Measurements from ENCODE around the gene NT5C2.

GRCh38 chr10:103197903-103198302 lies 4.8 kb upstream of the NT5C2 start:
- TF ChIP-seq CTCF (IDR thresholded peaks at IDR 0.05; ENCODE audit: low read depth, low read length, poor library complexity, severe bottlenecking), result no peak
- TF ChIP-seq EZH2phosphoT487 (IDR thresholded peaks at IDR 0.05; ENCODE audit: borderline replicate concordance, low read length), result no peak
